Stimulated activated CD4-positive, alpha-beta T cell treated with anti-CD3 and anti-CD28 coated beads, Interleukin-2, amount 100 ng/mL, for 4 hours (primary cell): ENCODE results near the gene PDILT.

Source experiments
- DNase-seq: peaks from one replicate; pipeline ENCODE4 v3.0.0-alpha.2; 2020; ENCODE audit warnings: low read depth

PDILT gene

DNA sequence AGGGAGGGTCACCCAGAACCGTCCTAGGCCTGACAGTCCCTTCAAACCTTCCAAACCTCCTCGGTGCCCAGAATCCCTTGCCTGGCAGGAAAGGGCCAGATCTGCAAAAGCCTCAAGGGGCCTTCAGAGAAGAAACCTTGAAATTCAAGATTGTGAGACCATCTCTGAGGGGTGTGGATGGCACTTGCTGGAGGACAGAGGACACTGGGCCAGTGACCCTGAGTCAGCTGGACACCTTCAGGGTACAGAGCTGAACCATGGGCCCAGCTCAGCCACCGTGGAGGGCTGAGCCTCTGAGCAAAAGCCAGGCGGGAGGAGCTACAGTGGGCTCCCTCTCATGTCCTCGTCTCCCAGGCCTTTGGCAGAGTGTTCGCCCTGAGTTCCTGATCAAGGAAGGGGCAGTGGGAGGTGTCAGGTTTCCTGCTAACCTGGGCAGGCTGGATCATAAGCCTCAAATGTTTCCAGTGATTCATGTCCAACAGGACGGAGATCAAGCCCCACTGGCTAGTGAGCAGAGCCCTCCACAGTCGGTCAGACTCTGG, 3.0 kb downstream of the PDILT start:
- DNase-seq: no peak

DNA sequence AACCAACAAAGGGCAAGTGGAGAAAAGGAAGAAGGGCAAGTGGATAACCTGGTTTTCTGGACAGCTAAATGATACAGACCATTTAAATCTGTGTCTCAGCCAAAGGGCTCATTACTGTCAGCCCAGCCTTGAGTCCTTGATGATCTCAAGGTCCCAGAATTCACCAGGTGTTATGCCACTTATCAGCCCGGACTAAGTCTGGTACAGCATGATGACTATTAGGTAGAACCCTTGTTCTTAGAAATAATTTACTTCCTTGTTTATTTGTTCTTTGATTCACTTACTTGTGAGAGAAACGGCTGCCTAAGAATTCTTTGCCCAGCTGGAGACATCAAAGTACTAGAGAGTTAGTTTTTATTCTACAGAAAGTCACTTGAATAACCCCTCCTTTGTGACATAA, 3.5 kb downstream of the PDILT start:
- no peak for DNase-seq

DNA sequence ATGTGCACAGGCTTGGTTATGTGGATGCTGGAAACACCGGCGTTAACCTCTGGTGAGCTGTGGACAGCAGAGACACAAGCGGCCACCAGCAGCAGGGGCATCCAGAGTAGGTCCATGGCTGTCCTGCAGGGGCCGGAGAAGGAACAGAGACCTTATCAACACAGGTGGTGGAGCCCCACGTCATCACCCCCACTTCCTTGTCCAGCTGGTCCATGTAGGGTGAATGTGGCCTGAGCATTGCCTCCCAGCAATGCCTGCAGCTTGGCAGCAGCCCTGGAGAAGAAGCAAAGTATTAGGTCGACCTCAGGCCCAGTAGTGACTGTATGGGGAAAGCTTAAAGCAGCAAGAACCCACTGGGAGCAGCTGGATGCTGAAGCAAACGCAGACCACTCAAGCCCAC, 5.4 kb downstream of the PDILT start:
- DNase-seq: no peak

DNA sequence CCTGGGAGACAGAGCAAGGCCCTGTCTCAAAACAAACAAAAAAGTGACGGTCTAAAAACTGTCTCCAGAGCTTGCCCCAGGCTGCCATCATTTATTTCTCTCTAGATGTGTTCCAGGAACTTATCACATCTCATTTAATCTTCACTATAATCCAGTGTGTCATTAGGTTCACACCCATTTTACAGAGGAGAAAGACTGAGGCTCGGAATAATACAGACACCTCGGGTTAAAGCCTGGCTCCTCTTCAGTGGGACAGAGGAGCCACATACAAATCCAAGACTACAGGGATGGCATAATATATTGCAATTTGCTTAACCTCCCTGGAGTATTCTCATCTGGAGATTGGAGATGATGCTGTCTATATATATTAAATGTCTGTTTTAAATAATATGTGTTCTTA, 5.9 kb downstream of the PDILT start:
- DNase-seq: no peak

DNA sequence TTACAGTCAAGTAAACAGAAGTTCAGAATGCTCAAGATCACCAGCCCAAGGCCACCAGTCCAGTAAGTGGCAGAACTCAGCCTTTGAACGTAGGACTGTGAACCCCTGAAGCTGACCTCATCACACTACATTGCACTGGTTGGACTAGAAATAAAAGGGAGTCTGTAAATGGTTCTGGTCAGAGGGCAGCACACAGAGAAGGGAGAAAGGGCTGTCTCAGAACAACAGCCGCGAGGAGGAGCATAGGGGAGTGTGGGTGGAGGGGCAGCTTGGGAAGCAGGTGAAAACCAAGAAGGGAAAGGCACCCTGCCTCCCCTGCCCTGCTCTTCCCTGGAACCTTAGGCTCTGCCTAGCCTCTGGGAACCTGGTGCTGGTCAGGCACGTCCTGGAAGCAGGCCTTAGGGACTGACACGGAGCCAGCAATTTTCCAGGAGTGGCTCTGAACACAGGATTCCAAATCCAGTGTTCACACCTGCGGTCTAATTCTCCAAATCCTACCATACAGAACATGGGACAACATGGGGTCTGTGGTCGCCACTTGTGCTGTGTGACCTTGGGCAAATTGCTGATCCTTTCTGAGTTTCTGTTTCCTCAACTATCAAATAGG, 7.0 kb downstream of the PDILT start:
- DNase-seq: no peak

DNA sequence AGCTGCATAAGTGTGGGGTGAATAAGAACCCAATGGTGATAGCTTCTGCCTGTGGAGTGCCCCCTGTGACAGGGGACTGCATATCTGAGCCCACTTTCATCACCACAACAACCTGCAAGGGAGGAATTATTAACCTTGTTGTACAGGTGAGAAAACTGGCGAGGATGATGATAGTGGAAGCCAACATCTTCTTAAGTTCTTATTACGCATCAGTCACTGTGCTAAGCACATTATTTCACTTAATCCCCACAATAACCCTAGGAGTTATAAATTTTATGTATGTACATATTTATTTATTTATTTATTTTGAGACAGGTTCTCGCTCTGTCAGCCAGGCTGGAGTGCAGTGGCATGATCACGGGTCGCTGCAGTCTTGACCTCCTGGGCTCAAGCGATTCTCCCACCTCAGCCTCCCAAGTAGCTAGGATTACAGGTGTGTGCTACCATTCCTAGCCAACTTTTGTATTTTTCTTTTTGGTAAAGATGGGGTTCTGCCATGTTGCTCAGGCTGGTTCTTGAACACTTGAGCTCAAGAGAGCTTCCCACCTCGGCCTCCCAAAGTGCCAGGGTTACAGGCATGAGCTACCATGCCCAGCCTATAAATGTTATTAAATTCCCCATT, 7.6 kb downstream of the PDILT start:
- no peak for DNase-seq

DNA sequence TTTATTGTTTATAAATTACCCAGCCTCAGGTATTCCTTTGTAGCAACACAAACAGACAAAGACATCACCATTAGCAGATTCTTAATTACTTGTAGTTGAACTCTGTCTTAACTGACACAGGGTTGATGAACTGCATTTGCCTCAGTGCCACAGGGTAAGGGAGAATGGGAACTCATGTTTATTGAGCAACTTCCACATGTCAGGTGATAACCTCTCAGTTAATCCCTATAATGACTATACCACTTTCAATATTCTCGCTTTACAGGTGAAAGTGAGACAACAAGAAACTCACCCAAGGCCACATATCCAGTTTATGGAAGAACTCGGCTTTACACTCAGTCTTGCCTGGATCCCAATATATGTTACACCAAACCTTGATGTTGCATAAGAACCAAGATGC, 8.6 kb downstream of the PDILT start:
- no peak for DNase-seq

DNA sequence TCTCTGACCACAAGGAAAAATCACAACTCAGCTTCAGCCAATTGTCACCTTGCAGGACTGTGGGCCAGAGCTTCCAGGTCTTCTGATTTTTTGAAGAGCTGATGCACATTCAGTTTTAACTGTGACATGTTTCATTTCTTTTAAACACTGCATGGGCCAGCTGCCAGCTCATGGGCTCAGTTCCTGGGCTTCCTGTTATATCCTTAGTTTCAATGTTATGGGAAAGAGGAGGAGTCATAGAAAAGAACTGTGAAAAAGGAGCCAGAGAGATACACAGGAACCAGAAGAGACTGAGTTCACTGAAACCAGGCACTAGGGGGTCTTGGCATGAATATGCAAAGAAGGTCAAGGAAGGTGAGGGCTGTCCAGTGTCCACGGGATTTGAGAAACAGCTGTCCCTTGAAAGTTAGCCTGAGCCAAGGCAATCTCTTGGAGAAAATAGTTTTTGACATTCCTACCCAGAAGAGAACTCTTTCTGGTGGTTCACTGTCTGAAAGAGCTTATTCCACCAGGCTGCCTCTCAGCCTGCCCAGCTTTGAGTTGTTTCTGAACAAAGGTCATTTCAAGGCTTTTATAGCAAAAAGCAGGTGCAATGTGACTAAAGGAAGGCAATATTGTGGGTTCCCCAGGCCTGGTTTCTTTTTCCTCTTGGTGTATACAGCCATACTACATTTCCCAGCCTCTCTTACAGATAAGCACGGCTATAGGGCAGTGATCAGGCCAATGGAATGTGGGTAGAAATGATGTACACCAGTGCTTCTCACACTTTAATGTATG, 10.5 kb downstream of the PDILT start:
- no peak for DNase-seq

DNA sequence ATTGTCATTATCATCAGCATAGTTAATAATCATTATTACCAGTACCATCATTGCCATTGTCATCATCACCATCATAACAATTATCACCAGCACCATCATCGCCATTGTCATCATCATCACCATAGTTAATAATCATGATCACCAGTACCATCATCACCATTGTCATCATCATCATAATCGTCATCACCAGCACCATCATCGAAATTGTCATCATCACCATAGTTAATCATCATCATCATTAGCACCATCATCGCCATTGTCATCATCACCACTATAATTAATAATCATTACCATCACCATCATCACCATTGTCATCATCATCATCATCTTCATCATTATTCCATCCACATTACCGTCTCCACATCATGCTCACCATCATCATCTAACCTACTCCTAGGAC, 13.5 kb downstream of the PDILT start:
- DNase-seq: no peak

DNA sequence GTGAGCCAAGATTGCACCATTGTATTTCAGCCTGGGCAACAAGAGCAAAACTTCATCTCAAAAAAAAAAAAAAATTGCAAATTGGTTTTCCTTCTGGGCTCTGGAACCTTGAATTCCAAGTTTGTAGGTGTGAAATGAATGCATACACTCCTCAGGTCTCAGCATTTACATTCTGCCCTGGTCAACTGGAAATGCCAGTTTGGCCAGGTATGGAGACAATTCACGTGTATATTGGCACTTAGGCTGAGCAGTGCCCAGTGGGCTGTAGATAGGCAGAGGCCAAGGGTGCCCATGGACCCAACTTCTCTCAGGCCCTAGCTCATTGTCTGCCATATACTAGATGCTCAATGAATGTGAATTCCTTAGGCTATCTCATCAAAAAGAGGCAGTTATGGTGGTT, 15.7 kb downstream of the PDILT start:
- DNase-seq: no peak

DNA sequence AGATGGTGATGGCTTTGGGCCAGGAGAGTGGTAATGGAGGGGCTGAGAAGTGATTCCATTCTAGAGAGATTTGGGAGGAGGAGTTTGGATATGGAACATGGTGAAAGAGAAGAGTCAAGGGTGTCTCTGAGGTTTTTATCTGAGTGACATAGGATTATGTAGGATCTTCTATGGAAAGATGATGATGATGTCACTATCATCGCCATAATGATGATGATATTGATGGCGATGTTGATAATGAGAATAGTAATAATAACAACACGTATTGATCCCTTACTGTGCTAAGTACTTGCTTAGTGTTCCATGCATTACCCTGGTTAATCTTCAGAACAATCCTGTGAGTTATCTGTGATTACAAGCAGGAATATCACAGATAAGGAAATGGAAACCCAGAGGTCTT, 16.6 kb downstream of the PDILT start:
- DNase-seq: no peak

DNA sequence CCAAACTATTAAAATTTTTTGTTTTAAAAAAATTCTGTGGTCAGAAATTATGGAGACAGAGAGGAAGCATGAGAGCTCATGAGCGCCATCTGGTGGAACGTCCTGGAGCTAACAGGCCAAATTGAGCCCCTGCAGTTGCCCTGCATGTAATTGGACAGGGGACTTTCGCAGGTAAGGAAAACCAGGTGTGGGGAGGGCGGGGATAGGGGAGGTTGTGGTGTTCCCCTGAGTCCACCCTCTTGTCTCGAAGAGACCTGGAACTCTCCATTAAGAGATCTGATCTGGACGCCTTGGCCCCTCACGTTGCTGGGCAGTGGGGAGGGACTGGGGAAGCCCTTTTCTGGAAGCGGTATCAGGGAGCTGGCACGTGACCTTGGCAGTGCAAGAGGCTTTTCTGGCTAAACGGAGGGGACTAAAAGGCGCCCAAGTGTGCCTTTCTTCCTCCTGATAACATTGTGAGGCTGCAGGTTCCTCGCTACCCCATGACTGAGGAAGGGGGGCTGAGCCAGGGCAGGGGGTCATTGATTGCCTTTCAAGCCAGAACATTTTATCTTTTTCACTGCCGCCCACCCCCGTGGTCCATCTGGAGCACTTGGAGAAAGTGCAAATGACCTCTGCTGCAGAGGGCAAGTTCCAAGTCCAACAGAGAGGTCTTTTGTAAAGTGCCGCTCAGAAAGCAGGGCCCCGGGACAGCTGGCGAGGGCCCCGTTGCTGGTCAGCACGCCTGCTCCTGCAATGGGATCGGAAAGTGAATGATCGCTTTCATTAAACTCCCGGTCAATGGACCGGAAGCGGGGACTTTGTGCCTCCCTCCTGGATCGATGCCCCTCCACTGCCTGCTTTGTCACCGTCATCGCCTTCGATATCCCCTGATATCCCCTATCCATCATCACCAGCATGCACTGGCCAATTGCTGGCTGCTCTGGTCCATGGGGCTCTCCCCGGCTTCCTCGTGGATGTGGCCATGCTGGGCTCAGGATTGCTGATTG, 18.4 kb downstream of the PDILT start:
- peak; percentile 28 for DNase-seq

DNA sequence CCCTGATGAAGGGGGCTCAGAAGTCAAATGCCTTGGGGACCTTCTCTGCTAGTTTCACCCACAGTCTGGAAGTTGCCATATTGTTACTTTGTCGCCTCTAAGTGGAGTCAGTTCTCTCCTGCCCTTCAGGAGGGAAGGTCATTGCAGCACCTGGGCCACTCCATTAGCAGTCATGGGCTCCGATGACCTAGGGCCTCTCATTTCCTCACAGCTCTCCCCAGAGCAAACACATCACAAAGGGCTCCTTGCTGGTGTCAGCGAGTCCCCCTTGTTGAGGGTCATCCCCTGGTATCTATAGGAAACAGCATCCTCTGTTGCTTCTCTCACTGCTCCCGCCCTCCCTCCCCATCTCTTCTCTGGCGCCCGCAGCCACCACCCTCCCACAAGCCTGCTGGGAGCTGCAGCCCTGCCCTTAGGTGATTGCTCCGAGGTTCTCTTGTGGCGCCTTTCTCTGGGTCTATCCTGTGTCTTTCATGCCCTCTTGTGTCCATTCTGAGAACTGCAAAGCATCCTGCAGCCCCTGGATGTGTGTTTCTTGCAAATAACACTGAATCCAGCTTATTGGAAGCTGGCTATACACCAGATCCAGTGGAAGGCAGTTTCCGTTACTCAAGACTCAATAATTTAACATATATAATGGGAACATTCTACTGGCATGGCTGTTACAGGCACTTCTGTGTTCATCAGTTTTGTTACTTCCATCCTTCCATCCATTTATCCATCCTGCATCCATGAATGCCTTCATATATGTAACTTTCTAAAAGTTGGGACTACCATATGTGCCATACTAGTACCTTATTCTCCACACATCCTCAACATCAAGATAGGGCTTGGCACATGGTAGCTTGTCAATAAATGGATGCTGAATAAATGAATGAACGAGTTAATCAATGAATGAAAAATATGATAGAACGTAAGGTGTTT, 21.2 kb downstream of the PDILT start:
- peak; percentile 8 for DNase-seq

DNA sequence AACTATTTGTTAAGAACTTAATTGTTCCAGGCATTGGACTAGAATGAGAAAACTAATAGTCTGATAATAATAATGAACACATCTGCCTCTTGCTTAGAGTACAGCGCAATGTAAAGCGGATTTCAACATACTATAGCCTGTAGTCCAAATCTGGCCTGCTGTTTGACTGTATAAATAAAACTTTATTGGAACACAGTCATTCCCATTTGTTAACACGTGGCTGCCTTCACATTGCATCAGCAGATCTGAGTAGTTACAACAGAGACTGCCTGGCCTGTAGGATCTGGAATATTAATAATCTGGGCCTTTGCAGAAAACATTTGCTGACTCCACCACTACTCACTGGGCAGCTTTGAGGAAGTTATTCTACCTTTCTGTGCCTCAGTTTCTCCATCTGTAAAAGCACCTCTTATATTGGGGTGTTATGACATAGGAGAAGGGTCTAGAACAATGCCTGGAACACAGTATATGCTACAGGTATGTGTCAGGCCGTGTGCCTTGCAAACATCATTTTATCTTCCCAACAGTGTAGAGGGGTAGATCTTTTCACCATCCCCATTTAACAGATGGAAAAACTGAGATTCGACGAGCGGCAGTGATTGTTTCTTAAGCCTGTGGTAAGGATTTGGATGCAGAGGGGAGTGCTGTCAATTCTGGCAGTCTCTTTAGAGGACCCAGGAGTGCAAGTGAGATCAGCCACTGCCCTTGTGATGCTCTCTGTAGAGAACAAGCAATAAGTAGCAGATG, 22.2 kb downstream of the PDILT start:
- no peak for DNase-seq

DNA sequence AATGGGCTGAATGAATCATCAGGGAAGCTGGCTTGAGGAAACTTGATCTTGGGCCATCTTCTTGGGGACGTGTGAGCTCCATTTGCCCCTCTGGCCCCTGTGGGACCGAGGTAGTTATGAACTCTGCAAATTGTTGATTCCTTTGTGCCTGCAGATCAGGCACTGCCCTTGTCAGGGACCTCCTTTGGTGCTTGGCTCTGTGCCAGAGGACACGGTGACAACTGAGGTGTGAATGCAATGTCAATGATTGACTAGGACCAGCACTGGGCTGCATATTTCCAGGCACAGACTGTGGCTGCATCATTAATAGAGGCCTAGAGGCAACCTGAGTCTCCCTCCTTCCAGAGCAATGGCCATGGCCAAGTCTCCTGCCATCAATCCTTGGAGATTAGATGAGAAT, 23.8 kb downstream of the PDILT start:
- DNase-seq: no peak

DNA sequence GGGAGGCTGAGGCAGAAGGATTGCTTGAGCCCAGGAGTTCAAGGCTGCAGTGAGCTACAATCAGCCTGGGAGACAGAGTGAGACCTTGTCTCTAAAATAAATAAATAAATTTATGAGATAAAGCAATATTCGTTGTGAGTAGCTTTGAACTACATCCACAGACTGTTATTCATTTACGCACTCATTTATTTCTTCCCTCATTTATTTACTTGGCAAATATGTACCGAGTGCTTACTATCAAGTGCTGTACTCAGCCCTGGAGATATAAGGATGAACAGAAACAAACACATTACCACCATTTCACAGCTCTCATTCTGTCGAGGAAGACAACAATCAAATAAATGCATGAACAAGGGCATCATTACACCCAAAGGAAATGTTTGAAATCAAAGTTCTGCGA, 27.4 kb downstream of the PDILT start:
- DNase-seq: no peak

DNA sequence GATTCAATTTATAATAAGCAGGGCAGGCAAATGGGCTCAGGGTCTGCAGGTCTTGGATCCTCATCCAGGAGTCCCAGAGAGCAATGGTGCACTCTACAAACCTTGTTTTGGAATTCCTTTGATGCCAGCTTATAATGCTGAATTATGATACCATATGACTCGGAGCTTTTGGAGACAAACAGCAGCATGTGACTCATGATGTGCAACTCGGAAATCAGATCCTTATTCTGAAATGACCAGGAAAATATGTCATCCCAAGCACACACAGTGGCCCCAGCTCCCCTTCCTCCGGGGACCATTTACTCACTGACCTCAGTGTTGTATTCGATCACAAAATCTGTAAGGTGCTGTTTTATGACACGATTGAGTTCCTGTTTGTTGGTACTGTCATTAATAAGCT, 31.8 kb downstream of the PDILT start:
- DNase-seq: no peak

DNA sequence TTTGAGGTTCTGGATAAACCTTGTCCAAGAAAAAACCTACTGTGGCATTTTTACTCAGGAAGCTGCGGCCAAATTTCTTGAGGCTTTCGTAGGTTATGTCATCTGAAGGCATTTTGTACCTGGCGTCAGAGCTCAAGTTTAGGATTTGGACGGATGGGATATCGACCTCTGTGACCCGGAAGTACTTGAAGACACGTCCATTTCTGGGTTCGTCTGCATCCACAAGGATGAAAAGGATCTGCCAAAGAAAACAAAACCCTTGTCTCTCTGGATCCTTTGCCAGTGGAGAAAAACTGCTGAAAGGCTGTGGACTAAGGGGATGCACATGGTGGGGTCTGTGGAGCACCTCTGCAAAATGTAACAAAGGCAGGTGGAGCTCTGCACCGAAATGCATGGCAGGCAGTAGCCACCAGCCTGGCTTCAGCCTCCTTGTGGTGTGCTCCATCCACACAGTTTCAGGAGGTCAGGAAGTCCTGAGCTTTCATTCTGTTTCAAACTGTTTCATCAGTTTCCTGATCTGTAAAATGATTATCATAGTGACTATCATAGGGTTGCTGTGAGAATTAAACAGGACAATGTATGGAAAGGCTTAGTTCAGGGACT, 35.0 kb downstream of the PDILT start:
- DNase-seq: no peak

DNA sequence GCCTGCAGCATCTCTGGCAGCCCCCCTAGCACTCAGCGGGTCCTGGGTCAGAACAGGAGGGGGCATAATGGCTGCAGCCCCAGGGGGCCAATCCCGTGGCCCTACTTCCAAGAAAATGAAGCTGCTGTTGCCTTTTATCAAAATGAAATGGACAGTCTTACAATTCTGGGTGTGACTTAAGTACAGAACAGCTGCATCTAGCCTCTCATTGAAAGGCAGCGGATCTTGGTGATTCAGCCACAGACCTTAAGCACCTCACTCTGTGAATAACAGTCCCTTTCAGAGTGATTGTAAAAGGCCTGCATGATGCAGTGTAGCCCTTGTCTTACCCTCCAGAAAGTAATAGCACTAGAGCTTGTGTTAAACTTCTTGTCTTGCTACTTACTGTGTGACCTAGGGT, 40.5 kb downstream of the PDILT start:
- DNase-seq: no peak

DNA sequence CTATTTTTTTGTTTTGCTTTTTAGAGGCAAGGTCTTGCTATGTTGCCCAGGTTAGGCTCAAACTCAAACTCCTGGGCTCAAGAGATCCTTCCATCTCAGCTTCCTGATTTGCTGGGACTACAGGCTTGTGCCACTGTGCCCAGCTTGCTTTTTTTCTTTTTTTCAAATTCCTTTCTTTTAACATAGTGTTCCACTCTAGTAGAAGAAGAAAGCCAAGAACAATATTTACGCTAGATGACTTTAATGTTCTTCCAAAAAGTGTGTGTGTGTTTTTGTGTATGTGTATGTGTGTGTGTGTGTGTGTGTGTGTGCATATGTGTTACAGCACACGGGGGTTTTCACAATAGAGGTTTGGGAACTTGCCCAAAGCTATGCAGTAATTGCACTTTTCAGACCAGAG, 41.3 kb downstream of the PDILT start:
- no peak for DNase-seq
